HepG2 (cell line): ENCODE results near the gene PWWP2A. TPM values are rescaled to one million over a fixed set of nuclear protein-coding genes. Genes with fewer than 3 reads are reported as not detected.

ENCODE experiments used
- ATAC-seq: fragments of 200-7000 bp; cut with Tn5 transposase; 3 replicates; pipeline ENCODE4 v1.9.1; 2020; ENCODE audit warnings: mild to moderate bottlenecking, moderate library complexity
- BruUV-seq: library from RNA; stranded (reverse); fragments of 400-500 nt; replicated peaks from 2 replicates; lab custom pipeline; 2021; lab: Mats Ljungman, UMichigan
- CTCF ChIA-PET: fragments of 300-600 bp; formaldehyde crosslinking; extraction: SDS; loops from one replicate; lab custom pipeline; 2021; ENCODE audit warnings: low total read pairs, inconsistent platforms, low intra/inter-chr PET ratio; lab: Yijun Ruan, JAX
- POLR2A ChIA-PET: fragments of 350-600 bp; sonication (Branson Sonifier 250); formaldehyde crosslinking; loops from one replicate; lab custom pipeline; 2020; ENCODE audit warnings: antibody characterized with exemption, inconsistent platforms; lab: Yijun Ruan, JAX
- DNase-seq: peaks from one replicate; pipeline ENCODE4 v3.0.0-alpha.2; 2015; ENCODE audit warnings: low spot score
- FAIRE-seq: peaks from 3 replicates; lab custom pipeline; 2011; peaks lifted over from hg19 to GRCh38; lab: Jason Lieb, UNC
- H2AFZ ChIP-seq: one replicate; pipeline ENCODE4 v1.6.1; 2011; ENCODE audit warnings: low read length, inconsistent platforms
- H3K27ac ChIP-seq: fragments of 300-600 bp; 3 replicates; pipeline ENCODE4 v1.8.0; 2011; ENCODE audit warnings: mixed run types, mild to moderate bottlenecking, mixed read lengths, low read length, inconsistent platforms; ENCODE audit not compliant: insufficient read depth; ENCODE audit errors: extremely low read length
- H3K27me3 ChIP-seq, 2 experiments: fragments of 200-600 bp in 1 of 2; 2 replicates in 1 of 2; 3 replicates in 1 of 2; pipeline versions ENCODE4 v1.6.0 to v1.8.0; 2011; ENCODE audit warnings: low read length in 2 of 2, mild to moderate bottlenecking in 2 of 2, moderate library complexity in 2 of 2, inconsistent platforms in 1 of 2; ENCODE audit not compliant: insufficient read depth in 2 of 2, control insufficient read depth in 1 of 2
- H3K36me3 ChIP-seq, 2 experiments: fragments of 200-600 bp in 1 of 2; replicated peaks in 1 of 2; 2 replicates in 1 of 2; 3 replicates in 1 of 2; pipeline versions ENCODE4 v1.5.1 to v1.8.0; 2011; ENCODE audit warnings: low read length in 2 of 2, inconsistent platforms in 1 of 2; ENCODE audit not compliant: insufficient read depth in 2 of 2, control insufficient read depth in 1 of 2
- H3K4me1 ChIP-seq: 2 replicates; pipeline ENCODE4 v1.5.1; 2012; ENCODE audit warnings: low read length, inconsistent platforms; ENCODE audit not compliant: insufficient read depth
- H3K4me2 ChIP-seq: 2 replicates; pipeline ENCODE4 v1.6.0; 2011; ENCODE audit warnings: low read depth, low read length, inconsistent platforms
- H3K4me3 ChIP-seq, 3 experiments: fragments of 200-600 bp in 1 of 3; sonication (generic), shearing (Covaris generic) in 1 of 3; replicated peaks in 1 of 3; 2 replicates each; pipeline ENCODE4 v1.5.1; 2011 to 2016; ENCODE audit warnings: low read length in 3 of 3, inconsistent platforms in 2 of 3, low read depth in 2 of 3, mild to moderate bottlenecking in 2 of 3, control low read depth in 1 of 3, mixed read lengths in 1 of 3; ENCODE audit not compliant: insufficient read depth in 1 of 3
- H3K79me2 ChIP-seq: one replicate; pipeline ENCODE4 v1.6.1; 2011; ENCODE audit warnings: low read length, inconsistent platforms; ENCODE audit not compliant: insufficient read depth
- H3K9ac ChIP-seq: 2 replicates; pipeline ENCODE4 v1.6.0; 2011; ENCODE audit warnings: mild to moderate bottlenecking, low read depth, low read length, inconsistent platforms; ENCODE audit not compliant: insufficient read depth
- H3K9me3 ChIP-seq: 2 replicates; pipeline ENCODE4 v1.5.1; 2012; ENCODE audit warnings: mild to moderate bottlenecking, low read length
- H4K20me1 ChIP-seq: 2 replicates; pipeline ENCODE4 v1.6.0; 2011; ENCODE audit warnings: inconsistent platforms, mild to moderate bottlenecking, low read length, moderate library complexity; ENCODE audit not compliant: insufficient read depth
- ADNP ChIP-seq: sonication (generic); formaldehyde crosslinking; IDR thresholded peaks from 2 replicates; pipeline ENCODE4 v1.4.0; 2020; ENCODE audit warnings: missing genetic modification reagents
- CC2D1A ChIP-seq: sonication (generic); formaldehyde crosslinking; IDR thresholded peaks from 2 replicates; pipeline ENCODE4 v1.8.1; 2023; ENCODE audit warnings: mild to moderate bottlenecking, missing genetic modification reagents
- PAWR ChIP-seq: sonication (generic); formaldehyde crosslinking; IDR thresholded peaks from 2 replicates; pipeline ENCODE4 v1.4.0; 2020; ENCODE audit warnings: missing genetic modification reagents, mild to moderate bottlenecking, borderline replicate concordance
- REPIN1 ChIP-seq: sonication (generic); formaldehyde crosslinking; IDR thresholded peaks from 2 replicates; pipeline ENCODE4 v1.8.0; 2022; ENCODE audit warnings: missing genetic modification reagents, low read depth, mild to moderate bottlenecking, borderline replicate concordance
- REXO4 ChIP-seq: sonication (generic); formaldehyde crosslinking; IDR thresholded peaks from 2 replicates; pipeline ENCODE4 v1.8.0; 2022; ENCODE audit warnings: missing genetic modification reagents, mild to moderate bottlenecking, borderline replicate concordance
- ZFP36L2 ChIP-seq: sonication (generic); formaldehyde crosslinking; IDR thresholded peaks from 2 replicates; pipeline ENCODE4 v1.4.0; 2020; ENCODE audit warnings: missing genetic modification reagents
- ZNF552 ChIP-seq: sonication (generic); formaldehyde crosslinking; IDR thresholded peaks from 2 replicates; pipeline ENCODE4 v1.9.0; 2022; ENCODE audit warnings: missing genetic modification reagents, mild to moderate bottlenecking, borderline replicate concordance
- ZNF556 ChIP-seq: sonication (generic); formaldehyde crosslinking; IDR thresholded peaks from 2 replicates; pipeline ENCODE4 v1.4.0; 2020; ENCODE audit warnings: mild to moderate bottlenecking, missing genetic modification reagents, borderline replicate concordance
- whole genome bisulfite sequencing: methylation state at CpG from one replicate; pipeline ENCODE4 v1.1.6; 2017; ENCODE audit warnings: low lambda C conversion rate; 5-methylcytosine and 5-hydroxymethylcytosine counted together
- in situ Hi-C: cut with HindIII; loops from 2 replicates; pipeline ENCODE4 v1.10.0; 2017; ENCODE audit warnings: low pct_unique_long_range_greater_than_20kb; ENCODE audit not compliant: extremely low pct_ligation_motif_present
- intact Hi-C: fragments of 100-400 bp; cut with micrococcal nuclease; formaldehyde crosslinking; loops from one replicate; pipeline ENCODE4 v1.10.0; 2022; ENCODE audit not compliant: unreplicated experiment
- polyA plus RNA-seq, 8 experiments: library from polyadenylated mRNA; depleted of rRNA in 3 of 8; stranded (reverse) in 7 of 8; unstranded in 1 of 8; fragments of >200 nt; fragmentation: Illumina TruSeq in 4 of 8; extraction: Trizol in 4 of 8; gene quantifications; 2 replicates each; pipeline versions ENCODE4 v1.2.1 to v1.2.3, GENCODE V29; 2011 to 2016; ENCODE audit warnings: low read depth in 4 of 8, missing spikeins in 1 of 8, mixed read lengths in 1 of 8; ENCODE audit not compliant: insufficient read depth in 1 of 8
- total RNA-seq, 5 experiments: library from RNA; depleted of rRNA; stranded (reverse); fragments of >200 nt; fragmentation: Illumina TruSeq; extraction: Trizol; gene quantifications; 2 replicates each; pipeline ENCODE4 v1.2.3, GENCODE V29; 2016; ENCODE audit warnings: low read depth in 1 of 5
- TF ChIP-seq, protein P1 (sequence below): IDR thresholded peaks from 2 replicates; pipeline ENCODE4 v1.6.1; 2012; ENCODE audit warnings: low read length, improper control_type of control experiment
- TF ChIP-seq, protein P2 (sequence below): sonication (generic); formaldehyde crosslinking; IDR thresholded peaks from 2 replicates; pipeline ENCODE4 v1.4.0; 2020; ENCODE audit warnings: missing genetic modification reagents, borderline replicate concordance
- TF ChIP-seq, protein P3 (sequence below): sonication (generic); formaldehyde crosslinking; IDR thresholded peaks from 2 replicates; pipeline ENCODE4 v1.5.1; 2020; ENCODE audit warnings: missing genetic modification reagents, mild to moderate bottlenecking, borderline replicate concordance
- TF ChIP-seq, protein P4 (sequence below): sonication (generic); formaldehyde crosslinking; IDR thresholded peaks from 2 replicates; pipeline ENCODE4 v1.4.0; 2020; ENCODE audit warnings: mild to moderate bottlenecking, missing genetic modification reagents
- TF ChIP-seq, protein P5 (sequence below): sonication (generic); formaldehyde crosslinking; IDR thresholded peaks from 2 replicates; pipeline ENCODE4 v1.4.0; 2020; ENCODE audit warnings: low read depth, mild to moderate bottlenecking, missing genetic modification reagents
- TF ChIP-seq, protein P6 (sequence below): sonication (generic); formaldehyde crosslinking; IDR thresholded peaks from 2 replicates; pipeline ENCODE4 v1.5.0; 2020; ENCODE audit warnings: mild to moderate bottlenecking, missing genetic modification reagents

Gene PWWP2A
- total and polyA plus RNA-seq, 2 of the 13 experiments (the other 11 are each of a cell fraction or from before 2014, with no cell fraction given) = 7.3 to 16.9 TPM

DNA sequence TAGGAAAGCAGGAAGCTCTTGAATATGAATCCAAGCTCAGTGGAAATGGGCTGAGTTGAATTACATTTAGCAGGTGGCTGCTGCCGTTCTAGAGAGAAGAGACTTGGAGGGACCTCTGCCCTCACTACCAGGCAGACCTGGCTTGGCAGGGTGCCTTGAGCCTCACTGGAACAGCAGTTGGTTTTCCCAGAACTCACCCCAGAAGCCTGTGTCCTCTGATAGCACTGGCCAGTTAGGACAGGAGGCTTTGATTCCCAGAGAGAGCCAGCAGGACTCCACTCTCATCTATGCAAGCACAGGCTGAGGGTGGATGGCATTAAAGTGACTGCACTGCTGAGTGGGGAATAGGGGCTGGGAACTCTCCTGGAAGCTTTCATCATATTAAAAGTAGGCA is 54.8 kb downstream of the PWWP2A start (continued):
- TF ChIP-seq, protein P1, sequence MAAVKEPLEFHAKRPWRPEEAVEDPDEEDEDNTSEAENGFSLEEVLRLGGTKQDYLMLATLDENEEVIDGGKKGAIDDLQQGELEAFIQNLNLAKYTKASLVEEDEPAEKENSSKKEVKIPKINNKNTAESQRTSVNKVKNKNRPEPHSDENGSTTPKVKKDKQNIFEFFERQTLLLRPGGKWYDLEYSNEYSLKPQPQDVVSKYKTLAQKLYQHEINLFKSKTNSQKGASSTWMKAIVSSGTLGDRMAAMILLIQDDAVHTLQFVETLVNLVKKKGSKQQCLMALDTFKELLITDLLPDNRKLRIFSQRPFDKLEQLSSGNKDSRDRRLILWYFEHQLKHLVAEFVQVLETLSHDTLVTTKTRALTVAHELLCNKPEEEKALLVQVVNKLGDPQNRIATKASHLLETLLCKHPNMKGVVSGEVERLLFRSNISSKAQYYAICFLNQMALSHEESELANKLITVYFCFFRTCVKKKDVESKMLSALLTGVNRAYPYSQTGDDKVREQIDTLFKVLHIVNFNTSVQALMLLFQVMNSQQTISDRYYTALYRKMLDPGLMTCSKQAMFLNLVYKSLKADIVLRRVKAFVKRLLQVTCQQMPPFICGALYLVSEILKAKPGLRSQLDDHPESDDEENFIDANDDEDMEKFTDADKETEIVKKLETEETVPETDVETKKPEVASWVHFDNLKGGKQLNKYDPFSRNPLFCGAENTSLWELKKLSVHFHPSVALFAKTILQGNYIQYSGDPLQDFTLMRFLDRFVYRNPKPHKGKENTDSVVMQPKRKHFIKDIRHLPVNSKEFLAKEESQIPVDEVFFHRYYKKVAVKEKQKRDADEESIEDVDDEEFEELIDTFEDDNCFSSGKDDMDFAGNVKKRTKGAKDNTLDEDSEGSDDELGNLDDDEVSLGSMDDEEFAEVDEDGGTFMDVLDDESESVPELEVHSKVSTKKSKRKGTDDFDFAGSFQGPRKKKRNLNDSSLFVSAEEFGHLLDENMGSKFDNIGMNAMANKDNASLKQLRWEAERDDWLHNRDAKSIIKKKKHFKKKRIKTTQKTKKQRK = no peak
- TF ChIP-seq PAWR (CRISPR knock-in tag) (no peak), ZFP36L2 (no peak)
- TF ChIP-seq, protein P2, sequence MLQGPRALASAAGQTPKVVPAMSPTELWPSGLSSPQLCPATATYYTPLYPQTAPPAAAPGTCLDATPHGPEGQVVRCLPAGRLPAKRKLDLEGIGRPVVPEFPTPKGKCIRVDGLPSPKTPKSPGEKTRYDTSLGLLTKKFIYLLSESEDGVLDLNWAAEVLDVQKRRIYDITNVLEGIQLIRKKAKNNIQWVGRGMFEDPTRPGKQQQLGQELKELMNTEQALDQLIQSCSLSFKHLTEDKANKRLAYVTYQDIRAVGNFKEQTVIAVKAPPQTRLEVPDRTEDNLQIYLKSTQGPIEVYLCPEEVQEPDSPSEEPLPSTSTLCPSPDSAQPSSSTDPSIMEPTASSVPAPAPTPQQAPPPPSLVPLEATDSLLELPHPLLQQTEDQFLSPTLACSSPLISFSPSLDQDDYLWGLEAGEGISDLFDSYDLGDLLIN = no peak

DNA sequence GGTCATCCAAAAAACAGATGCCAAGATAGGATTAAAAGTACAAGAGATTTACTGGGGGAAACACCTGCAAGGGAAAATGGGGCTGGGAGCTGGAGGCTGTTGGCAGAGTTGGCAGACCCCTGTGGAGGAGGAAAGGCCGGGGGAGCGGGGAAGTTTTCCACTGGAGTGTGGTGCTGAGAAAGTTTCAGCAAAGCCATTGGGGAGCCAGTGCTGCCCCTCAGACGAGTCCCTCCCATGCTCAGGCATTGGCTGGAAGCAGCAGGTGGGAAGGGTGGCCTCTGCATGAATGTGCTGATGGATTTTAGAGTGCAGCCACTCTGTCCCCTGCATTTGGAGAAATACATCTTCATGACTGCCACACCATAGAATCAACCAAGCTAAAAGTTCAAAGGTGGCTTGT is 57.5 kb downstream of the PWWP2A start:
- 100% methylated on average over 2 of the region's 3 CpGs for WGBS
- no TSS peak for BruUV-seq
- H4K20me1 ChIP-seq = no peaks in the 10 kb centered on the region
- no peak for TF ChIP-seq ADNP (CRISPR knock-in tag)
- TF ChIP-seq REXO4 (CRISPR knock-in tag) = no peak
- TF ChIP-seq ZNF552 (CRISPR knock-in tag) = no peak
- no peak for TF ChIP-seq CC2D1A (CRISPR knock-in tag)
- no peak for TF ChIP-seq ZNF556 (CRISPR knock-in tag)
- TF ChIP-seq, protein P3, sequence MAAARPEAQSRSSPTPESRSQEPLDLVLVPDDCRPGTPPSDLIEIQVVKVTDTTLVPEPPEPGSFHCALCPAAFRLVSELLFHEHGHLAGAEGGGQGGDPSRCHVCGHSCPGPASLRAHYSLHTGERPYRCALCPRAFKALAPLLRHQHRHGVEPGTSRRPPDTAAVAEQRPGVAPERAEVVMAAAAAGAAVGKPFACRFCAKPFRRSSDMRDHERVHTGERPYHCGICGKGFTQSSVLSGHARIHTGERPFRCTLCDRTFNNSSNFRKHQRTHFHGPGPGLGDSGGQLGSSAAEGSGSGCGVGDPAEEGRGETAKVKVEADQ (CRISPR knock-in tag) = no peak
- TF ChIP-seq, protein P4, sequence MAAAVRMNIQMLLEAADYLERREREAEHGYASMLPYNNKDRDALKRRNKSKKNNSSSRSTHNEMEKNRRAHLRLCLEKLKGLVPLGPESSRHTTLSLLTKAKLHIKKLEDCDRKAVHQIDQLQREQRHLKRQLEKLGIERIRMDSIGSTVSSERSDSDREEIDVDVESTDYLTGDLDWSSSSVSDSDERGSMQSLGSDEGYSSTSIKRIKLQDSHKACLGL = no peak
- TF ChIP-seq REPIN1 (CRISPR knock-in tag) = no peak
- TF ChIP-seq, protein P5, sequence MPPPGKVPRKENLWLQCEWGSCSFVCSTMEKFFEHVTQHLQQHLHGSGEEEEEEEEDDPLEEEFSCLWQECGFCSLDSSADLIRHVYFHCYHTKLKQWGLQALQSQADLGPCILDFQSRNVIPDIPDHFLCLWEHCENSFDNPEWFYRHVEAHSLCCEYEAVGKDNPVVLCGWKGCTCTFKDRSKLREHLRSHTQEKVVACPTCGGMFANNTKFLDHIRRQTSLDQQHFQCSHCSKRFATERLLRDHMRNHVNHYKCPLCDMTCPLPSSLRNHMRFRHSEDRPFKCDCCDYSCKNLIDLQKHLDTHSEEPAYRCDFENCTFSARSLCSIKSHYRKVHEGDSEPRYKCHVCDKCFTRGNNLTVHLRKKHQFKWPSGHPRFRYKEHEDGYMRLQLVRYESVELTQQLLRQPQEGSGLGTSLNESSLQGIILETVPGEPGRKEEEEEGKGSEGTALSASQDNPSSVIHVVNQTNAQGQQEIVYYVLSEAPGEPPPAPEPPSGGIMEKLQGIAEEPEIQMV (CRISPR knock-in tag) = no peak
- TF ChIP-seq, protein P6, sequence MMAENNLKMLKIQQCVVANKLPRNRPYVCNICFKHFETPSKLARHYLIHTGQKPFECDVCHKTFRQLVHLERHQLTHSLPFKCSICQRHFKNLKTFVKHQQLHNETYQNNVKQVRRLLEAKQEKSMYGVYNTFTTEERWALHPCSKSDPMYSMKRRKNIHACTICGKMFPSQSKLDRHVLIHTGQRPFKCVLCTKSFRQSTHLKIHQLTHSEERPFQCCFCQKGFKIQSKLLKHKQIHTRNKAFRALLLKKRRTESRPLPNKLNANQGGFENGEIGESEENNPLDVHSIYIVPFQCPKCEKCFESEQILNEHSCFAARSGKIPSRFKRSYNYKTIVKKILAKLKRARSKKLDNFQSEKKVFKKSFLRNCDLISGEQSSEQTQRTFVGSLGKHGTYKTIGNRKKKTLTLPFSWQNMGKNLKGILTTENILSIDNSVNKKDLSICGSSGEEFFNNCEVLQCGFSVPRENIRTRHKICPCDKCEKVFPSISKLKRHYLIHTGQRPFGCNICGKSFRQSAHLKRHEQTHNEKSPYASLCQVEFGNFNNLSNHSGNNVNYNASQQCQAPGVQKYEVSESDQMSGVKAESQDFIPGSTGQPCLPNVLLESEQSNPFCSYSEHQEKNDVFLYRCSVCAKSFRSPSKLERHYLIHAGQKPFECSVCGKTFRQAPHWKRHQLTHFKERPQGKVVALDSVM = no peak

More for the DNA sequence above, 57.5 kb downstream of the PWWP2A start:
- H3K27me3 ChIP-seq = no peaks in the 10 kb centered on the region
- H3K79me2 ChIP-seq = no peaks in the 10 kb centered on the region
- no peak overlapping the region for H3K27ac ChIP-seq
- no peak for DNase-seq
- CTCF ChIA-PET = no interaction called here
- no peak overlapping the region for H2AFZ ChIP-seq
- H3K36me3 ChIP-seq = peaks cover 15 to 51% of the 10 kb centered on the region in 2 experiments; a peak in 4 of 5 replicates
- H3K4me1 ChIP-seq = no peaks in the 10 kb centered on the region
- no peak for FAIRE-seq
- intact Hi-C loops (no loop called here), in situ Hi-C loops (no loop called here)
- no peak overlapping the region for H3K4me3 ChIP-seq
- H3K9me3 ChIP-seq = no peaks in the 10 kb centered on the region
- no peak overlapping the region for H3K9ac ChIP-seq
- POLR2A ChIA-PET = no interaction called here
- H3K4me2 ChIP-seq = no peak overlapping the region
- no peak for ATAC-seq
